ENCODE results near the gene OR52E5.

The OR52E5 gene

GRCh38 chr11:5878564-5878963, 14.4 kb upstream of the OR52E5 start:
- Histone ChIP-seq H3K27ac (replicated peaks) (no peak overlapping the region), H3K4me3 (replicated peaks; ENCODE audit: insufficient read depth, low read length) (no peak overlapping the region), H3K27me3 (ENCODE audit: insufficient read depth, poor library complexity, severe bottlenecking) (no peaks in the 10 kb centered on the region)
- no peak for TF ChIP-seq REST (IDR thresholded peaks at IDR 0.05; ENCODE audit: insufficient replicate concordance, low read depth)
- no peak for TF ChIP-seq POLR2AphosphoS5 (IDR thresholded peaks at IDR 0.05; ENCODE audit: low read depth)
- no peak for TF ChIP-seq SPI1 (IDR thresholded peaks at IDR 0.05; ENCODE audit: borderline replicate concordance, low read depth)
- TF ChIP-seq CTCF (IDR thresholded peaks at IDR 0.05; ENCODE audit: insufficient read depth, low read length), result no peak
- TF ChIP-seq GABPA (IDR thresholded peaks at IDR 0.05; ENCODE audit: low read depth), result no peak
- DNase-seq (ENCODE audit: low read depth in 1 of 2, low spot score in 1 of 2), result no peak

GRCh38 chr11:5880329-5880728, 12.7 kb upstream of the OR52E5 start, which contains the start of gene OR52E4:
OR52E4 (plus strand) TSS chr11:5880629; CDS start chr11:5884293, 3,664 bp downstream.
- no peak for DNase-seq (ENCODE audit: low read depth in 1 of 2, low spot score in 1 of 2)
- Histone ChIP-seq H3K4me3 (replicated peaks; ENCODE audit: insufficient read depth, low read length) (no peak within 1 kb of the TSS), H3K27ac (replicated peaks) (no peak within 1 kb of the TSS), H3K27me3 (ENCODE audit: insufficient read depth, poor library complexity, severe bottlenecking) (no peaks in the 10 kb centered on the region)
- no peak for TF ChIP-seq GABPA (IDR thresholded peaks at IDR 0.05; ENCODE audit: low read depth)
- TF ChIP-seq POLR2AphosphoS5 (IDR thresholded peaks at IDR 0.05; ENCODE audit: low read depth), result no peak
- no peak for TF ChIP-seq REST (IDR thresholded peaks at IDR 0.05; ENCODE audit: insufficient replicate concordance, low read depth)
- no peak for TF ChIP-seq SPI1 (IDR thresholded peaks at IDR 0.05; ENCODE audit: borderline replicate concordance, low read depth)
- no peak for TF ChIP-seq CTCF (IDR thresholded peaks at IDR 0.05; ENCODE audit: insufficient read depth, low read length)

- Histone ChIP-seq H3K27ac (replicated peaks) (no peak overlapping the region), H3K4me3 (replicated peaks; ENCODE audit: insufficient read depth, low read length) (no peak overlapping the region), H3K27me3 (ENCODE audit: insufficient read depth, poor library complexity, severe bottlenecking) (no peaks in the 10 kb centered on the region)
- DNase-seq (ENCODE audit: low read depth in 1 of 2, low spot score in 1 of 2), result no peak
- no peak for TF ChIP-seq POLR2AphosphoS5 (IDR thresholded peaks at IDR 0.05; ENCODE audit: low read depth)
These were observed 11.3 kb upstream of the OR52E5 start for GRCh38 chr11:5881756-5882155.

- H3K27ac ChIP-seq (replicated peaks), result no peak overlapping the region
- no peak for DNase-seq (ENCODE audit: low read depth in 1 of 2, low spot score in 1 of 2)
- no peak for TF ChIP-seq SPI1 (IDR thresholded peaks at IDR 0.05; ENCODE audit: borderline replicate concordance, low read depth)
- TF ChIP-seq GABPA (IDR thresholded peaks at IDR 0.05; ENCODE audit: low read depth), result no peak
- no peak for TF ChIP-seq POLR2AphosphoS5 (IDR thresholded peaks at IDR 0.05; ENCODE audit: low read depth)
- no peak for TF ChIP-seq REST (IDR thresholded peaks at IDR 0.05; ENCODE audit: insufficient replicate concordance, low read depth)
- TF ChIP-seq CTCF (IDR thresholded peaks at IDR 0.05; ENCODE audit: insufficient read depth, low read length), result no peak
- no peak overlapping the region for H3K4me3 ChIP-seq (replicated peaks; ENCODE audit: insufficient read depth, low read length)
- H3K27me3 ChIP-seq (ENCODE audit: insufficient read depth, poor library complexity, severe bottlenecking), result no peaks in the 10 kb centered on the region
These were observed 5.8 kb upstream of the OR52E5 start for GRCh38 chr11:5887172-5887571.

Measured in HL-60 (cell line).